ENCODE data around the gene DARS2. TPM values are rescaled to one million over a fixed set of nuclear protein-coding genes. Genes with fewer than 3 reads are reported as not detected.
"Not testable (repeated sequence)": the region's sequence is repeated elsewhere in the genome, so short reads cannot be mapped to it uniquely, and the experiment has no call there.

DARS2 gene
- total and polyA plus RNA-seq, 7 experiments from 2014 or later: 3.6 to 26.0 (median 13.2) TPM

DNA sequence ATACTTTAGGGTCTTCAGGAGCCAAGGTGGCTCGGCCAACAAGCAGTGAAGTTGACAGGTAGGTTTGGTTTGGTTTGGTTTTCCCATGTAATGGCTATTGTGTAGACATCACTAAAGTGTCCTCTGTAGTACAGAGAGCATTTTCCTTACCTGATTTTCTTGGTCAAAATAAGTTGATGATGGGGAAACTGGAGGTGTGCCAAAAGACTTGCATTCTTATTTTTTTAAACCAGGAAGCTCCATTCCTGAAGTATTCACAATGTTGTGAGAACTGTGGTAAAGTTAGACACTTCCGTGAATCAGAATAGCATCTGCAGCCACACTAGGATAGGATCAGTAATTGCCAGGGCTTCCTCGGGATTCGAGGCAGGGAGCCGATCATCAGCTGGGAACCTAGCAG, 46.6 kb downstream of the DARS2 start:
- intact Hi-C loops (cut with micrococcal nuclease): no loop called here
- Mint-ChIP-seq H3K27ac (peak overlapping the region; percentile 54 to 99 (median 88)), H3K27me3 (peaks cover 0 to 4% (median 0%) of the 10 kb centered on the region in 5 donors), H3K36me3 (peaks cover 4 to 42% (median 37%) of the 10 kb centered on the region in 5 donors), H3K4me3 (peak overlapping the region in 9 of 10 donors; percentile 41 to 96 (median 78)), H3K4me1 (peaks cover 37 to 68% (median 59%) of the 10 kb centered on the region in 7 donors), H3K9me3 (peaks cover 0 to 5% (median 0%) of the 10 kb centered on the region in 11 donors)
- ChIA-PET POLR2A (interaction anchor here (1.3 kb wide), 1 partner anchor 46 kb away, joined by 3 read pairs; the partner anchor contains the start of gene CENPL), CTCF (no interaction called here)
- H3K27ac ChIP-seq (ENCODE audit: low read depth, low read length): peak overlapping the region; percentile 43
- ATAC-seq (no peak), DNase-seq (no peak)
- H3K9me3 ChIP-seq (ENCODE audit: control insufficient read depth in 2 of 3, low read length in 3 of 3): no peaks in the 10 kb centered on the region
- no peaks in the 10 kb centered on the region for H3K27me3 ChIP-seq (ENCODE audit: control insufficient read depth in 2 of 2, insufficient read depth in 2 of 2, low read length in 2 of 2)
- peaks cover 0 to 30% (median 3%) of the 10 kb centered on the region in 3 experiments for H3K36me3 ChIP-seq (ENCODE audit: control insufficient read depth in 2 of 3, insufficient read depth in 3 of 3, low read length in 3 of 3)
- peaks cover 34 to 38% of the 10 kb centered on the region in 2 donors for H3K4me1 ChIP-seq (ENCODE audit: control insufficient read depth in 2 of 2, insufficient read depth in 2 of 2, low read length in 2 of 2)
- no peak overlapping the region for H3K4me3 ChIP-seq (ENCODE audit: low read length)

DNA sequence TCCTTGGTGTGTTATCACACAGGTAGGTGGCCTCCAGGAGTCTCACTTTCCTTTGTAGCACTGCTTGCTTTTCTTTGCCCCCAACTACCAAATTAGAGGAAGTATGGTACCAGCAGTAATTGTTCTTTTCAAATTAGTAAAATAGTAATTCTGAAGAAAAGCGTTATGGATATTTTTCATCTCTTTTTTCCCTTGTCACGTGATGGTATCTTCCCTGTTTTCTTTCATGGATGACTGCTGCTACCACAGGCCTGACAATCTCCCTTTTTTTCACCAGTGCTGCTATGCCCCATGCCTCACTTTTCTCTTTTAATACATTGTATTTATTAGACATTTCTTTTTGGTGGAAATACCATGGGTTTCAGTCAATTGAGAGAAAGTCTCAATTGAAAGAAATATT, 47.0 kb downstream of the DARS2 start:
- no peaks in the 10 kb centered on the region for H3K27me3 ChIP-seq (ENCODE audit: control insufficient read depth in 2 of 2, insufficient read depth in 2 of 2, low read length in 2 of 2)
- peak overlapping the region; percentile 43 for H3K27ac ChIP-seq (ENCODE audit: low read depth, low read length)
- peaks cover 33 to 66% (median 55%) of the 10 kb centered on the region in 7 donors for H3K4me1 Mint-ChIP-seq
- intact Hi-C loops (cut with micrococcal nuclease): no loop called here
- POLR2A ChIA-PET: interaction anchor here (1.3 kb wide), 1 partner anchor 46 kb away, joined by 3 read pairs; the partner anchor contains the start of gene CENPL
- H3K4me1 ChIP-seq (ENCODE audit: control insufficient read depth in 2 of 2, insufficient read depth in 2 of 2, low read length in 2 of 2): peaks cover 29 to 34% of the 10 kb centered on the region in 2 donors
- DNase-seq: no peak
- H3K27ac Mint-ChIP-seq: peak overlapping the region in 6 of 9 donors; percentile 23 to 95 (median 78)
- H3K36me3 ChIP-seq (ENCODE audit: control insufficient read depth in 2 of 3, insufficient read depth in 3 of 3, low read length in 3 of 3): peaks cover 0 to 32% (median 8%) of the 10 kb centered on the region in 3 experiments
- peak overlapping the region in 8 of 10 donors; percentile 15 to 96 (median 59) for H3K4me3 Mint-ChIP-seq
- H3K27me3 Mint-ChIP-seq: peaks cover 0 to 4% (median 0%) of the 10 kb centered on the region in 5 donors
- no peak for ATAC-seq
- CTCF ChIA-PET: no interaction called here
- peaks cover 4 to 42% (median 34%) of the 10 kb centered on the region in 5 donors for H3K36me3 Mint-ChIP-seq
- H3K9me3 ChIP-seq (ENCODE audit: control insufficient read depth in 2 of 3, low read length in 3 of 3): no peaks in the 10 kb centered on the region
- H3K9me3 Mint-ChIP-seq: peaks cover 0 to 5% (median 0%) of the 10 kb centered on the region in 11 donors
- H3K4me3 ChIP-seq (ENCODE audit: low read length): no peak overlapping the region

DNA sequence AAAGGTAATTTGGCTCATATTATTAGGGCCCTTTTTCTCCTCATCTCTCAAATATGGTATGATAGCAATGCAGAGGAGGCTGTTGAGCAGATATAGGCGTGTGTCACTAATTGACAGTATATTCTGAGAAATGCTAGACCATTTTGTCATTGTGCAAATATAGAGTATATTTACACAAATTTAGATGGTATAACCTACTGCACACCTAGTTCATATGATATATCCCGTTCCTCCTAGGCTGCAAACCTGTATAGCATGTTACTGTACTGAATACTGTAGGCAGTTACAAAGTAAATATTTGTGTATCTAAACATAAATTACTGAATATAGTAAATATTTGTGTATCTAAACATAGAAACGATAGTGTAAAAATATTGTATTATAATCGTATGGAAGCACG, 52.3 kb downstream of the DARS2 start:
- H3K9me3 Mint-ChIP-seq: peaks cover 0 to 4% (median 0%) of the 10 kb centered on the region in 11 donors
- DNase-seq: no peak
- H3K4me1 Mint-ChIP-seq: peaks cover 6 to 30% (median 17%) of the 10 kb centered on the region in 7 donors
- H3K27ac ChIP-seq (ENCODE audit: low read depth, low read length): no peak overlapping the region
- H3K36me3 Mint-ChIP-seq: peaks cover 10 to 69% (median 53%) of the 10 kb centered on the region in 5 donors
- H3K4me1 ChIP-seq (ENCODE audit: control insufficient read depth in 2 of 2, insufficient read depth in 2 of 2, low read length in 2 of 2): peaks cover 0 to 4% of the 10 kb centered on the region in 2 donors
- no peaks in the 10 kb centered on the region for H3K9me3 ChIP-seq (ENCODE audit: control insufficient read depth in 2 of 3, low read length in 3 of 3)
- no peaks in the 10 kb centered on the region for H3K27me3 Mint-ChIP-seq
- H3K27me3 ChIP-seq (ENCODE audit: control insufficient read depth in 2 of 2, insufficient read depth in 2 of 2, low read length in 2 of 2): no peaks in the 10 kb centered on the region
- no peak overlapping the region for H3K4me3 ChIP-seq (ENCODE audit: low read length)
- intact Hi-C loops (cut with micrococcal nuclease): no loop called here
- ATAC-seq: no peak
- ChIA-PET POLR2A (interaction anchor here (1.4 to 1.6 kb wide), 2 partner anchors 9 to 146 kb away, joined by 4 to 7 read pairs; partner anchors contain the start of genes GAS5, RC3H1 and ZBTB37), CTCF (no interaction called here)
- no peak overlapping the region for H3K4me3 Mint-ChIP-seq
- no peak overlapping the region for H3K27ac Mint-ChIP-seq
- peaks cover 0 to 40% (median 8%) of the 10 kb centered on the region in 3 experiments for H3K36me3 ChIP-seq (ENCODE audit: control insufficient read depth in 2 of 3, insufficient read depth in 3 of 3, low read length in 3 of 3)

DNA sequence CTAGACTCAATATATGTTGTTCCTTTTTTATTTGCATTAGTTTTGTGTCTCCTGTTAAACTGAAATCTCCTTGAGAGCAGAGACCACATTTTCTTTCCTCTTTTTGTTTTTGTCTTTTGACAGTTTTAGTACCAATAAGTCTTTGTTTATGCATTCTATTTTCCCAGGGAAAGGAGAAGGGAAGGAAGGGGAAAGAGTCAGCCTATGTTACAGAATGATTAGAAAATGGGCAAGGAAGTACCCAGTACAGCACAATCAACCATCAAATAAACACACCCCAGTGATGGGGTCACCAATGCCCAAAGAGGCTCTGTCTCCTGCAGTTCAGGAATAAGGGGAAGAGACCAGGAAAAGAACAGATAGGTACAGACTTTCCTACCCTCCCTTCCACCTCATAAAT, 53.8 kb downstream of the DARS2 start:
- Histone ChIP-seq H3K27ac (ENCODE audit: low read depth, low read length) (no peak overlapping the region), H3K4me1 (ENCODE audit: control insufficient read depth in 2 of 2, insufficient read depth in 2 of 2, low read length in 2 of 2) (no peaks in the 10 kb centered on the region), H3K9me3 (ENCODE audit: control insufficient read depth in 2 of 3, low read length in 3 of 3) (no peaks in the 10 kb centered on the region), H3K4me3 (ENCODE audit: low read length) (no peak overlapping the region), H3K36me3 (ENCODE audit: control insufficient read depth in 2 of 3, insufficient read depth in 3 of 3, low read length in 3 of 3) (peaks cover 0 to 40% (median 8%) of the 10 kb centered on the region in 3 experiments), H3K27me3 (ENCODE audit: control insufficient read depth in 2 of 2, insufficient read depth in 2 of 2, low read length in 2 of 2) (no peaks in the 10 kb centered on the region)
- ATAC-seq: no peak
- ChIA-PET POLR2A (interaction anchor here (0.7 kb wide), 1 partner anchor 331 kb away, joined by 3 read pairs; no protein-coding TSS in a partner anchor), CTCF (no interaction called here)
- Mint-ChIP-seq H3K27me3 (no peaks in the 10 kb centered on the region), H3K27ac (peak overlapping the region in 1 of 9 donors; percentile 29), H3K9me3 (peaks cover 0 to 4% (median 0%) of the 10 kb centered on the region in 11 donors), H3K4me3 (no peak overlapping the region), H3K4me1 (peaks cover 0 to 19% (median 7%) of the 10 kb centered on the region in 7 donors), H3K36me3 (peaks cover 10 to 66% (median 49%) of the 10 kb centered on the region in 5 donors)
- DNase-seq: no peak
- intact Hi-C loops (cut with micrococcal nuclease): no loop called here

DNA sequence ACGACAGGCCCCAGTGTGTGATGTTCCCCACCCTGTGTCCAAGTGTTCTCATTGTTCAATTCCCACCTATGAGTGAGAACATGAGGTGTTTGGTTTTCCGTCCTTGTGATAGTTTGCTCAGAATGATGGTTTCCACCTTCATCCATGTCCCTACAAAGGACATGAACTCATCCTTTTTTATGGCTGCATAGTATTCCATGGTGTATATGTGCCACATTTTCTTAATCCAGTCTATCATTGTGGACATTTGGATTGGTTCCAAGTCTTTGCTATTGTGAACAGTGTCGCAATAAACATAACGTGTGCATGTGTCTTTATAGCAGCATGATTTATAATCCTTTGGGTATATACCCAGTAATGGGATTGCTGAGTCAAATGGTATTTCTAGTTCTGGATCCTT, 56.6 kb downstream of the DARS2 start:
- peaks cover 0 to 39% (median 10%) of the 10 kb centered on the region in 3 experiments for H3K36me3 ChIP-seq (ENCODE audit: control insufficient read depth in 2 of 3, insufficient read depth in 3 of 3, low read length in 3 of 3)
- H3K27me3 ChIP-seq (ENCODE audit: control insufficient read depth in 2 of 2, insufficient read depth in 2 of 2, low read length in 2 of 2); H3K9me3 Mint-ChIP-seq; H3K27ac ChIP-seq (ENCODE audit: low read depth, low read length); CTCF ChIA-PET; H3K4me3 Mint-ChIP-seq; intact Hi-C loops (cut with micrococcal nuclease); H3K27me3 Mint-ChIP-seq; ATAC-seq; H3K4me1 ChIP-seq (ENCODE audit: control insufficient read depth in 2 of 2, insufficient read depth in 2 of 2, low read length in 2 of 2); H3K27ac Mint-ChIP-seq; POLR2A ChIA-PET; H3K4me3 ChIP-seq (ENCODE audit: low read length); H3K9me3 ChIP-seq (ENCODE audit: control insufficient read depth in 2 of 3, low read length in 3 of 3); DNase-seq: not testable (repeated sequence)
- H3K4me1 Mint-ChIP-seq: peaks cover 0 to 19% (median 6%) of the 10 kb centered on the region in 7 donors
- peaks cover 12 to 62% (median 43%) of the 10 kb centered on the region in 5 donors for H3K36me3 Mint-ChIP-seq

DNA sequence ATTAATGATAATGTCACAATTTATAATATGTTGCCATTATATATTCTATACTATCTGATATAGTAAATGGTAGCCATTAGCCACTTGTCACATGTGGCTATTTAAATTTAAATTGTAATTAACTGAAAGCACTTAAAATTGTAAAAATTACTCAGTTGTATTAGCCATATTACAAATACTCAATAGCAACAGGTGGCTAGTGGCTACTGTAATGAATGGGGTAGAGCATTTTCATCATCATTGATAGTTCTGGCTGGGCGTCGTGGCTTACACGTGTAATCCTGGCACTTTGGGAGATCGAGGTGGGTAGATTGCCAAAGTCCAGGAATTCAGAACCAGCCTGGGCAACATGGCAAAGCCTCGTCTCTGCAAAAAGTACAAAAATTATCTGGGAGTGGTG, 60.2 kb downstream of the DARS2 start:
- Histone ChIP-seq H3K4me3 (ENCODE audit: low read length) (no peak overlapping the region), H3K9me3 (ENCODE audit: control insufficient read depth in 2 of 3, low read length in 3 of 3) (no peaks in the 10 kb centered on the region), H3K36me3 (ENCODE audit: control insufficient read depth in 2 of 3, insufficient read depth in 3 of 3, low read length in 3 of 3) (peaks cover 5 to 29% (median 8%) of the 10 kb centered on the region in 3 experiments), H3K4me1 (ENCODE audit: control insufficient read depth in 2 of 2, insufficient read depth in 2 of 2, low read length in 2 of 2) (peaks cover 17 to 19% of the 10 kb centered on the region in 2 donors), H3K27ac (ENCODE audit: low read depth, low read length) (no peak overlapping the region), H3K27me3 (ENCODE audit: control insufficient read depth in 2 of 2, insufficient read depth in 2 of 2, low read length in 2 of 2) (no peaks in the 10 kb centered on the region)
- H3K4me1 Mint-ChIP-seq: peaks cover 8 to 36% (median 25%) of the 10 kb centered on the region in 7 donors
- peaks cover 0 to 4% (median 0%) of the 10 kb centered on the region in 11 donors for H3K9me3 Mint-ChIP-seq
- H3K4me3 Mint-ChIP-seq: no peak overlapping the region
- intact Hi-C loops (cut with micrococcal nuclease): no loop called here
- no peak overlapping the region for H3K27ac Mint-ChIP-seq
- H3K36me3 Mint-ChIP-seq: peaks cover 18 to 58% (median 44%) of the 10 kb centered on the region in 5 donors
- POLR2A ChIA-PET: no interaction called here
- DNase-seq (no peak), ATAC-seq (no peak)
- CTCF ChIA-PET: interaction anchor here (0.6 kb wide), 1 partner anchor 21 kb away, joined by 3 read pairs; no protein-coding TSS in a partner anchor
- no peaks in the 10 kb centered on the region for H3K27me3 Mint-ChIP-seq

Data from naive thymus-derived CD4-positive, alpha-beta T cell (primary cell).